ENCODE data around the gene MYO5C.
A peak's percentile ranks its signal among the peaks of the same experiment; 100 is the strongest.

The MYO5C gene

DNA sequence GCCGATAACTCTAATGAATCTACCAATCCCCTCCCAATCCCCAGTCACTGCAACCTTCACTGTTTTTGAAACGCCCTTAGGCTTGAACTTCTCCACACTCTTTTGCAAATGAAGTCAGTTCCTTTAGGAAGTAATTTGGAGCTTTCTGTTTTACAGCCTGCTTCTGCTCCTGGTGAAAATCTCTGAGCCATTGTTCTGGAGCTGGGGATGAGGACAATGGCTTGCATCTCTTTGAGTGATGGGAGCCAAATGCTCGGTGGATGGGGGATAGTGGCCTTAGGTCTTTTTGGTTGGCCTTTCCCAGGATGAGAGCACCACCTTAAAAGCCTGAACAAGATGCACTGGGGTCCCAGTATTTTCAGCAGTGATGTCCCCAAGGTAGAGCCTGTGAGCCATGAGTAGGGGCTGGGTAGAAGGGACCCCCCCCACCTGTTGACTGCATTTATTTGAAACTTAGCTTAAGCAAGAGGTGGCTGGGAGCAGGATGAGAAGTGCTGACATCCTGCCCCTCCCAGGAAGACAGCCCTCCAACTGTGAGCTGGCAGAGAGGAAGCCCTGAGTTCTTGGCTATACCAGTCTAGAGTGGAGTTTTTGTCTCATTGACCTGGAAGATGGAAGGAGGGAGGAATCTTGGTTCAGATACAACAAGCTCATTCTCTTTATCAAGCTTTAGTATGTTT lies 7.6 kb upstream of the MYO5C start:
- H3K27me3 Mint-ChIP-seq (ENCODE audit: low read depth, poor library complexity): peaks cover 14% of the 10 kb centered on the region
- peaks cover 5% of the 10 kb centered on the region for H3K9me3 Mint-ChIP-seq
- H3K36me3 Mint-ChIP-seq (ENCODE audit: low read depth): no peaks in the 10 kb centered on the region
- no peak overlapping the region for H3K27ac Mint-ChIP-seq
- H3K4me1 Mint-ChIP-seq: no peaks in the 10 kb centered on the region
- DNase-seq: no peak
- TF ChIP-seq, protein P1, sequence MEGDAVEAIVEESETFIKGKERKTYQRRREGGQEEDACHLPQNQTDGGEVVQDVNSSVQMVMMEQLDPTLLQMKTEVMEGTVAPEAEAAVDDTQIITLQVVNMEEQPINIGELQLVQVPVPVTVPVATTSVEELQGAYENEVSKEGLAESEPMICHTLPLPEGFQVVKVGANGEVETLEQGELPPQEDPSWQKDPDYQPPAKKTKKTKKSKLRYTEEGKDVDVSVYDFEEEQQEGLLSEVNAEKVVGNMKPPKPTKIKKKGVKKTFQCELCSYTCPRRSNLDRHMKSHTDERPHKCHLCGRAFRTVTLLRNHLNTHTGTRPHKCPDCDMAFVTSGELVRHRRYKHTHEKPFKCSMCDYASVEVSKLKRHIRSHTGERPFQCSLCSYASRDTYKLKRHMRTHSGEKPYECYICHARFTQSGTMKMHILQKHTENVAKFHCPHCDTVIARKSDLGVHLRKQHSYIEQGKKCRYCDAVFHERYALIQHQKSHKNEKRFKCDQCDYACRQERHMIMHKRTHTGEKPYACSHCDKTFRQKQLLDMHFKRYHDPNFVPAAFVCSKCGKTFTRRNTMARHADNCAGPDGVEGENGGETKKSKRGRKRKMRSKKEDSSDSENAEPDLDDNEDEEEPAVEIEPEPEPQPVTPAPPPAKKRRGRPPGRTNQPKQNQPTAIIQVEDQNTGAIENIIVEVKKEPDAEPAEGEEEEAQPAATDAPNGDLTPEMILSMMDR (IDR thresholded peaks at IDR 0.05): no peak
- H3K4me3 Mint-ChIP-seq: no peak overlapping the region

DNA sequence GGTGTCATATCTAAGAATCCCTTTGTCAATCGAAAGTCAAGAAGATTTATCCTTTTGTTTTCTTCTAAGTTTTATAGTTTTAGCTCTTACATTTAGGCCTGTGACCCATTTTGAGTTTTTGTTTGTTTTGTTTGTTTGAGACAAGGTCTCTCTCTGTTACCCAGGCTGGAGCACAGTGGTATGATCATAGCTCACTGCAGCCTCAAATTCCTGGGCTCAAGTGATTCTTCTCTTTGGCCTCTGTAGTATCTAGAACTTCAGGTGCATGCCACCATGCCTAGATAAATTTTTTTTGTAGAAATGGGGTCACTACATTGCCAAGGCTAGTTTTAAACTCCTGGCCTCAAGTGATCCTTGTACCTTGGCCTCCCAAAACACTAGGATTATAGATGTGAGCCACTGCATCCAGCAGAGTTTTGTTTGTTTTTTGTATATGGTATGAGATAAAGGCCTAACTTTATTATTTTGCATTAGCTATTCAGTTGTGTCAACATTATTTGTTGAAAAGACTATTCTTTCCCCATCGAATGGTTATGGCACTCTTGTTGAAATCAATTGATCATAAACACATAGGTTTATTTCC lies 5.8 kb upstream of the MYO5C start:
- Mint-ChIP-seq H3K36me3 (ENCODE audit: low read depth) (no peaks in the 10 kb centered on the region), H3K4me3 (no peak overlapping the region), H3K27me3 (ENCODE audit: low read depth, poor library complexity) (peaks cover 19% of the 10 kb centered on the region), H3K4me1 (no peaks in the 10 kb centered on the region), H3K9me3 (peaks cover 5% of the 10 kb centered on the region), H3K27ac (no peak overlapping the region)
- DNase-seq: no peak
- TF ChIP-seq, protein P1 (IDR thresholded peaks at IDR 0.05): no peak

DNA sequence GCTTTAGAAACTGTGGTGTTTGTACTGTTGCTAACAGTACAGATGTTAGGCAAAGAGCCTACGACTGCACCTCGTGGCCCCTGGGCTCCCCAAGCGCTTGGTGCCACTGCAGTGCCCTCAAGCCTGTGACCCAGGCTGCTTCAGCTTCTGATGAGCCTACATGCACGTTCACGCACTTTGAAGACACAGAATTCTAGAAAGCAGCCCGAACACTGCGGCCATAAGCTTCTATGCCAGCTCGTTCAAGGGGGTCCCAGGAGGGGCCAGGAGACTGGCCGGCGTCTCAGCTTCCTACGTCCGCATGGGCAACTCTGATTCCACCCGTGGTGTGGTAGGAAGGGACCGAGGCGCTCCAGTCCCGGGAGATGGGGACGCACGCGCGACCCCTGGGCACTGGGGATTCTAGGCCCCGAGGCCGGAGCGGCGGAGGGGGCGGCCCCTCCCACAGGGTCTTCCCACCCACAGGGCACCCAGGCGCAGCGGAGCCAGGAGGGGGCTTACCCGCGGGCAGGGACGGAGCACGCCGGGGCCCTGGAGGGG lies 653 bp downstream of the MYO5C start:
- Mint-ChIP-seq H3K4me1 (peaks cover 8% of the 10 kb centered on the region), H3K9me3 (peaks cover under 1% of the 10 kb centered on the region), H3K36me3 (ENCODE audit: low read depth) (no peaks in the 10 kb centered on the region), H3K4me3 (peak overlapping the region; percentile 75), H3K27ac (no peak overlapping the region), H3K27me3 (ENCODE audit: low read depth, poor library complexity) (peaks cover 57% of the 10 kb centered on the region)
- TF ChIP-seq, protein P1 (IDR thresholded peaks at IDR 0.05): no peak
- peak; percentile 48 for DNase-seq

DNA sequence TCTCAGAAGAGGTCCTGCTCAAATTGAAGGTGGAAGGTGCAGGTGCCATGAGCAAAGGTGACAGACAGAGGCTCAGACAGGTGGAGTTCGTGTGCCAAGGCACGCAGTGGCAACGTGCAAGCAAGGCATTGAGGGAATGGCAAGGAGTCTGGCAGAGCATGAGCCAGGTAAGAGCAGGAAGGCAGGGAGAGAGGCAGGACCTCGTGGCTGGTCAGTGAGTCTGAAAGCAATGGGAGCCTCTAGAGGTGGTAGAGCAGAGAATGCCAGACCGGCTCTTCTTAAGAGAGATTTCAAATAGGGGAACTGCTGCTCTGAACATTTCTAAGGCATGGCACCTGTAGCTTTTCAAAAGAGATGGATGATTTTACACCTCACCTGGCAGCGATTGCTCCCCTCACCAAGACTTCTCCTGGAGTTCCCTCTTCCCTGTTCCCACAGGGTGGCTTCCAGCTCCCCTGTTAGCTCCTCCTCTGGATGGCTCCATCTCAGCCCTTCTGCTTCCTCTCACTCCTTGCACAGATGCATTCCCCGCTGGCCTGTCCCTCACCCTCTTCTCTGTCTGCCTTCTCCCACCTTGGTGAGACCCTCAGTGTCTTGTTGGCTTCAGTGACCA lies 2.7 kb downstream of the MYO5C start:
- no peaks in the 10 kb centered on the region for H3K9me3 Mint-ChIP-seq
- H3K4me1 Mint-ChIP-seq: peaks cover 29% of the 10 kb centered on the region
- peaks cover 50% of the 10 kb centered on the region for H3K27me3 Mint-ChIP-seq (ENCODE audit: low read depth, poor library complexity)
- H3K4me3 Mint-ChIP-seq: no peak overlapping the region
- no peaks in the 10 kb centered on the region for H3K36me3 Mint-ChIP-seq (ENCODE audit: low read depth)
- H3K27ac Mint-ChIP-seq: no peak overlapping the region
- DNase-seq: no peak
- TF ChIP-seq, protein P1 (IDR thresholded peaks at IDR 0.05): no peak

DNA sequence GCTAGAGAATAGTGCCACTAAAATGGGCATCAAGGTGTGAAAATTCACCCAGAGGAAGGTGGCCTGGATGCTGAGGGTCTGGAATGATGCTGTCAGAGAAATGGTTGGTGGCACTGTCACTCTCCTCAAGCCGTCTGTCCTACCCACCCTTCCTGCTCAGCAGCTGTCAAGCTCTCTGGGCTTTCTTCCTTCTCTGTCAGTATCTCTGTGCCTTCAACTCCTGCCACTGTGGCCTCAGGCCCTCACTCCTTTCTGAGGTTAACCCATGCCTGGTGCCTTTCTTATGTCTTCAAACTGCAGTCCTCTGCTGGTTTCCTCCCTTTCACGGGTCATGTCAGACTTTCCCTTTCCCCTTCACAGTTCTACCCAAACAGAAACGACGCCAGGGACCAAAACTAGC lies 4.4 kb downstream of the MYO5C start:
- Mint-ChIP-seq H3K4me1 (peaks cover 40% of the 10 kb centered on the region), H3K27ac (no peak overlapping the region), H3K27me3 (ENCODE audit: low read depth, poor library complexity) (peaks cover 46% of the 10 kb centered on the region), H3K36me3 (ENCODE audit: low read depth) (peaks cover 6% of the 10 kb centered on the region), H3K4me3 (no peak overlapping the region), H3K9me3 (peaks cover 7% of the 10 kb centered on the region)
- no peak for DNase-seq
- TF ChIP-seq, protein P1 (IDR thresholded peaks at IDR 0.05): no peak

All from nephron progenitor cell (in vitro differentiated cells).